ENCODE data around the gene FARSB.

The FARSB gene

GRCh38 chr2:222683805-222684204, 27.9 kb upstream of the FARSB start:
- Histone ChIP-seq H3K27me3 (ENCODE audit: low read depth, low read length) (no peaks in the 10 kb centered on the region), H3K9ac (ENCODE audit: low read length) (no peak overlapping the region), H3K4me1 (ENCODE audit: low read length) (no peaks in the 10 kb centered on the region; the same call in 1 of the 2 replicates), H4K20me1 (ENCODE audit: insufficient read depth, low read length) (no peaks in the 10 kb centered on the region), H3K79me2 (ENCODE audit: low read length) (no peaks in the 10 kb centered on the region), H3K4me3 (ENCODE audit: low read length) (no peak overlapping the region), H3K36me3 (replicated peaks; ENCODE audit: low read depth, low read length) (no peaks in the 10 kb centered on the region), H3K9me3 (ENCODE audit: insufficient read depth, low read length) (no peaks in the 10 kb centered on the region), H3K27ac (ENCODE audit: low read length) (no peak overlapping the region), H2AFZ (ENCODE audit: low read depth, low read length) (no peak overlapping the region), H3K4me2 (ENCODE audit: low read length) (no peak overlapping the region)
- no peak for TF ChIP-seq EZH2phosphoT487 (IDR thresholded peaks at IDR 0.05; ENCODE audit: low read depth)
- TF ChIP-seq CTCF (IDR thresholded peaks at IDR 0.05; ENCODE audit: low read depth, low read length): no peak

DNA sequence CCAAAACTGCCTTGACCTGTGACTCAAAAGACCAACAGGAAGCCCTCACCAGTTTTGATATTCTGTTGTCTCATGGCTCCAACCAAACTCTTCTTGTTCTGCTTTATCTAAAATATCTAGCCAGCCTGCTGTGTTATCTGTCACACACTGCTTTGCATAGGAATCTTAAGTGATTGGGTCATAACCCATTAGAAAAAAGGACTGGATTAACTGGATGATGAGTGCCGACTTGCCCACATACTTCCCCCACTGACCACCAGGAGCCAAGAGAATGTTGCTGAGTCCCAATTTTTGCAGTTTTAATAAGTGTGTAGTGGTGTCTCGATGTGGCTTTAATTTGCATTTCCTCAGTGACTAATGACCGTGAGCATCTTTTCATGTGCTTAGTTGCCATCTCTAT, 22.1 kb upstream of the FARSB start:
- Histone ChIP-seq H3K79me2 (ENCODE audit: low read length) (no peaks in the 10 kb centered on the region), H3K4me1 (ENCODE audit: low read length) (peaks cover 9% of the 10 kb centered on the region; the same call in 1 of the 2 replicates), H2AFZ (ENCODE audit: low read depth, low read length) (no peak overlapping the region; the same call in 1 of the 2 replicates), H3K27ac (ENCODE audit: low read length) (no peak overlapping the region), H3K36me3 (replicated peaks; ENCODE audit: low read depth, low read length) (no peaks in the 10 kb centered on the region), H3K4me2 (ENCODE audit: low read length) (no peak overlapping the region), H3K4me3 (ENCODE audit: low read length) (no peak overlapping the region), H3K9me3 (ENCODE audit: insufficient read depth, low read length) (no peaks in the 10 kb centered on the region), H4K20me1 (ENCODE audit: insufficient read depth, low read length) (no peaks in the 10 kb centered on the region), H3K9ac (ENCODE audit: low read length) (no peak overlapping the region), H3K27me3 (ENCODE audit: low read depth, low read length) (peaks cover 6% of the 10 kb centered on the region)
- TF ChIP-seq EZH2phosphoT487 (IDR thresholded peaks at IDR 0.05; ENCODE audit: low read depth): no peak
- no peak for TF ChIP-seq CTCF (IDR thresholded peaks at IDR 0.05; ENCODE audit: low read depth, low read length)

GRCh38 chr2:222673883-222674282, 18.0 kb upstream of the FARSB start:
- H3K27ac ChIP-seq (ENCODE audit: low read length): no peak overlapping the region
- TF ChIP-seq CTCF (IDR thresholded peaks at IDR 0.05; ENCODE audit: low read depth, low read length): no peak
- no peak for TF ChIP-seq EZH2phosphoT487 (IDR thresholded peaks at IDR 0.05; ENCODE audit: low read depth)
- H3K4me2 ChIP-seq (ENCODE audit: low read length): no peak overlapping the region
- peaks cover 6% of the 10 kb centered on the region for H3K27me3 ChIP-seq (ENCODE audit: low read depth, low read length)
- no peak overlapping the region for H3K9ac ChIP-seq (ENCODE audit: low read length)
- no peaks in the 10 kb centered on the region for H3K79me2 ChIP-seq (ENCODE audit: low read length)
- H4K20me1 ChIP-seq (ENCODE audit: insufficient read depth, low read length): no peaks in the 10 kb centered on the region
- H3K36me3 ChIP-seq (replicated peaks; ENCODE audit: low read depth, low read length): no peaks in the 10 kb centered on the region
- H3K4me1 ChIP-seq (ENCODE audit: low read length): peaks cover 13% of the 10 kb centered on the region
- no peak overlapping the region for H2AFZ ChIP-seq (ENCODE audit: low read depth, low read length)
- no peaks in the 10 kb centered on the region for H3K9me3 ChIP-seq (ENCODE audit: insufficient read depth, low read length)
- H3K4me3 ChIP-seq (ENCODE audit: low read length): no peak overlapping the region

DNA sequence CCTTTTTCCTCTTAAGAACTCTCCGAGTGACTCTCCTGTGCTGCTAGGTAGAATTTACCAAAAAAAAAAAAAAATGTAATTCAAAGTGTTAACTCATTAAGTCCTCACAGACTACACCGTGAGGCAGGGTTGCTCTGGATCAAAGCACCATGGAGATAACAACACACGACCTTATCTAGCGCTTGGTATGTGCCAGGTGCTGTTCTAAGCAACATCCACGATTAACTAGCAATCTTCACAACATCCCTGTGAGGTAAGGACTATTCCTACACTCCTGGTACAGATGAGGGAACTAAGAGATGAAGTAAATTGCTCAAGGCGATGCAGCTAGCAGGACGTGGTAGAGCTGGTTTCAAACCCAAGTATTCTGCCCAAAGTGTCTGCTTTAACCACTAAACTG, 17.4 kb upstream of the FARSB start:
- no peak overlapping the region for H3K4me3 ChIP-seq (ENCODE audit: low read length)
- no peak overlapping the region for H3K27ac ChIP-seq (ENCODE audit: low read length)
- no peak for TF ChIP-seq EZH2phosphoT487 (IDR thresholded peaks at IDR 0.05; ENCODE audit: low read depth)
- TF ChIP-seq CTCF (IDR thresholded peaks at IDR 0.05; ENCODE audit: low read depth, low read length): no peak
- no peaks in the 10 kb centered on the region for H4K20me1 ChIP-seq (ENCODE audit: insufficient read depth, low read length)
- no peak overlapping the region for H3K9ac ChIP-seq (ENCODE audit: low read length)
- H3K4me1 ChIP-seq (ENCODE audit: low read length): peaks cover 19% of the 10 kb centered on the region
- no peaks in the 10 kb centered on the region for H3K36me3 ChIP-seq (replicated peaks; ENCODE audit: low read depth, low read length)
- H3K9me3 ChIP-seq (ENCODE audit: insufficient read depth, low read length): no peaks in the 10 kb centered on the region
- no peak overlapping the region for H2AFZ ChIP-seq (ENCODE audit: low read depth, low read length)
- peaks cover 6% of the 10 kb centered on the region for H3K27me3 ChIP-seq (ENCODE audit: low read depth, low read length)
- H3K4me2 ChIP-seq (ENCODE audit: low read length): no peak overlapping the region
- no peaks in the 10 kb centered on the region for H3K79me2 ChIP-seq (ENCODE audit: low read length)
